ENCODE data around the gene KIF1B.
"Not testable (repeated sequence)": the region's sequence is repeated elsewhere in the genome, so short reads cannot be mapped to it uniquely, and the experiment has no call there.

DNA sequence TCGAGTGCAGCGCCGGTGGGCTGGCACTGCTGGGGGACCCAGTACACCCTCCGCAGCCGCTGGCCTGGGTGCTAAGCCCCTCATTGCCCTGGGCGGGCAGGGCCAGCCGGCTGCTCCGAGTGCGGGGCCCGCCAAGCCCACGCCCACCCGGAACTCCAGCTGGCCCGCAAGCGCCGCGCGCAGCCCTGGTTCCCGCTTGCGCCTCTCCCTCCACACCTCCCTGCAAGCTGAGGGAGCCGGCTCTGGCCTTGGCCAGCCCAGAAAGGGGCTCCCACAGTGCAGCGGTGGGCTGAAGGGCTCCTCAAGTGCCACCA lies 216.1 kb downstream of the KIF1B start:
- TF ChIP-seq, protein P1, sequence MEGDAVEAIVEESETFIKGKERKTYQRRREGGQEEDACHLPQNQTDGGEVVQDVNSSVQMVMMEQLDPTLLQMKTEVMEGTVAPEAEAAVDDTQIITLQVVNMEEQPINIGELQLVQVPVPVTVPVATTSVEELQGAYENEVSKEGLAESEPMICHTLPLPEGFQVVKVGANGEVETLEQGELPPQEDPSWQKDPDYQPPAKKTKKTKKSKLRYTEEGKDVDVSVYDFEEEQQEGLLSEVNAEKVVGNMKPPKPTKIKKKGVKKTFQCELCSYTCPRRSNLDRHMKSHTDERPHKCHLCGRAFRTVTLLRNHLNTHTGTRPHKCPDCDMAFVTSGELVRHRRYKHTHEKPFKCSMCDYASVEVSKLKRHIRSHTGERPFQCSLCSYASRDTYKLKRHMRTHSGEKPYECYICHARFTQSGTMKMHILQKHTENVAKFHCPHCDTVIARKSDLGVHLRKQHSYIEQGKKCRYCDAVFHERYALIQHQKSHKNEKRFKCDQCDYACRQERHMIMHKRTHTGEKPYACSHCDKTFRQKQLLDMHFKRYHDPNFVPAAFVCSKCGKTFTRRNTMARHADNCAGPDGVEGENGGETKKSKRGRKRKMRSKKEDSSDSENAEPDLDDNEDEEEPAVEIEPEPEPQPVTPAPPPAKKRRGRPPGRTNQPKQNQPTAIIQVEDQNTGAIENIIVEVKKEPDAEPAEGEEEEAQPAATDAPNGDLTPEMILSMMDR (IDR thresholded peaks at IDR 0.05): not testable (repeated sequence)
- TF ChIP-seq SIN3A (IDR thresholded peaks at IDR 0.05; ENCODE audit: borderline replicate concordance, insufficient read depth, low read depth, low read length): not testable (repeated sequence)
- TF ChIP-seq, protein P2, sequence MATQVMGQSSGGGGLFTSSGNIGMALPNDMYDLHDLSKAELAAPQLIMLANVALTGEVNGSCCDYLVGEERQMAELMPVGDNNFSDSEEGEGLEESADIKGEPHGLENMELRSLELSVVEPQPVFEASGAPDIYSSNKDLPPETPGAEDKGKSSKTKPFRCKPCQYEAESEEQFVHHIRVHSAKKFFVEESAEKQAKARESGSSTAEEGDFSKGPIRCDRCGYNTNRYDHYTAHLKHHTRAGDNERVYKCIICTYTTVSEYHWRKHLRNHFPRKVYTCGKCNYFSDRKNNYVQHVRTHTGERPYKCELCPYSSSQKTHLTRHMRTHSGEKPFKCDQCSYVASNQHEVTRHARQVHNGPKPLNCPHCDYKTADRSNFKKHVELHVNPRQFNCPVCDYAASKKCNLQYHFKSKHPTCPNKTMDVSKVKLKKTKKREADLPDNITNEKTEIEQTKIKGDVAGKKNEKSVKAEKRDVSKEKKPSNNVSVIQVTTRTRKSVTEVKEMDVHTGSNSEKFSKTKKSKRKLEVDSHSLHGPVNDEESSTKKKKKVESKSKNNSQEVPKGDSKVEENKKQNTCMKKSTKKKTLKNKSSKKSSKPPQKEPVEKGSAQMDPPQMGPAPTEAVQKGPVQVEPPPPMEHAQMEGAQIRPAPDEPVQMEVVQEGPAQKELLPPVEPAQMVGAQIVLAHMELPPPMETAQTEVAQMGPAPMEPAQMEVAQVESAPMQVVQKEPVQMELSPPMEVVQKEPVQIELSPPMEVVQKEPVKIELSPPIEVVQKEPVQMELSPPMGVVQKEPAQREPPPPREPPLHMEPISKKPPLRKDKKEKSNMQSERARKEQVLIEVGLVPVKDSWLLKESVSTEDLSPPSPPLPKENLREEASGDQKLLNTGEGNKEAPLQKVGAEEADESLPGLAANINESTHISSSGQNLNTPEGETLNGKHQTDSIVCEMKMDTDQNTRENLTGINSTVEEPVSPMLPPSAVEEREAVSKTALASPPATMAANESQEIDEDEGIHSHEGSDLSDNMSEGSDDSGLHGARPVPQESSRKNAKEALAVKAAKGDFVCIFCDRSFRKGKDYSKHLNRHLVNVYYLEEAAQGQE (IDR thresholded peaks at IDR 0.05; ENCODE audit: insufficient read depth in 1 of 2, low read depth in 2 of 2, low read length in 1 of 2): not testable (repeated sequence)

Data from Panc1 (cell line).